ENCODE results near the gene COPS9. TPM values are rescaled to one million over a fixed set of nuclear protein-coding genes. Genes with fewer than 3 reads are reported as not detected.

Gene COPS9
- total RNA-seq, 1 donor from 2014 or later = 143 TPM

GRCh38 chr2:240124651-240125030 lies 11.5 kb downstream of the COPS9 start:
- Mint-ChIP-seq H3K4me3 (no peak overlapping the region), H3K27ac (ENCODE audit: unreplicated experiment) (no peak overlapping the region), H3K27me3 (ENCODE audit: low read depth) (peaks cover 5% of the 10 kb centered on the region), H3K9me3 (peaks cover under 1% of the 10 kb centered on the region), H3K36me3 (ENCODE audit: low read depth) (peaks cover 14% of the 10 kb centered on the region), H3K4me1 (no peaks in the 10 kb centered on the region)
- DNase-seq (ENCODE audit: low read depth, low spot score) = no peak
- no peak for TF ChIP-seq CTCF (conservative IDR thresholded peaks at IDR 0.05)

- H3K9me3 Mint-ChIP-seq = peaks cover 4% of the 10 kb centered on the region
- no peaks in the 10 kb centered on the region for H3K4me1 Mint-ChIP-seq
- DNase-seq (ENCODE audit: low read depth, low spot score) = no peak
- H3K36me3 Mint-ChIP-seq (ENCODE audit: low read depth) = peaks cover 14% of the 10 kb centered on the region
- H3K27ac Mint-ChIP-seq (ENCODE audit: unreplicated experiment) = no peak overlapping the region
- H3K27me3 Mint-ChIP-seq (ENCODE audit: low read depth) = peaks cover 5% of the 10 kb centered on the region
- TF ChIP-seq CTCF (conservative IDR thresholded peaks at IDR 0.05) = no peak
- H3K4me3 Mint-ChIP-seq = no peak overlapping the region
Measured at GRCh38 chr2:240123821-240124650, 12.1 kb downstream of the COPS9 start.

GRCh38 chr2:240121675-240122074 lies 14.4 kb downstream of the COPS9 start:
- Mint-ChIP-seq H3K9me3 (peaks cover 4% of the 10 kb centered on the region), H3K4me3 (no peak overlapping the region), H3K36me3 (ENCODE audit: low read depth) (peaks cover 13% of the 10 kb centered on the region), H3K27ac (ENCODE audit: unreplicated experiment) (no peak overlapping the region), H3K4me1 (no peaks in the 10 kb centered on the region), H3K27me3 (ENCODE audit: low read depth) (peaks cover 5% of the 10 kb centered on the region)
- TF ChIP-seq CTCF (conservative IDR thresholded peaks at IDR 0.05) = no peak
- no peak for DNase-seq (ENCODE audit: low read depth, low spot score)

- no peak for TF ChIP-seq CTCF (conservative IDR thresholded peaks at IDR 0.05)
- no peak for DNase-seq (ENCODE audit: low read depth, low spot score)
- Mint-ChIP-seq H3K27me3 (ENCODE audit: low read depth) (peaks cover 8% of the 10 kb centered on the region), H3K9me3 (peaks cover 4% of the 10 kb centered on the region), H3K4me1 (no peaks in the 10 kb centered on the region), H3K4me3 (no peak overlapping the region), H3K27ac (ENCODE audit: unreplicated experiment) (no peak overlapping the region), H3K36me3 (ENCODE audit: low read depth) (peaks cover 11% of the 10 kb centered on the region)
Measured at GRCh38 chr2:240121190-240121589, 14.9 kb downstream of the COPS9 start.

- Mint-ChIP-seq H3K4me3 (no peak overlapping the region), H3K4me1 (no peaks in the 10 kb centered on the region), H3K36me3 (ENCODE audit: low read depth) (no peaks in the 10 kb centered on the region), H3K9me3 (peaks cover 3% of the 10 kb centered on the region), H3K27ac (ENCODE audit: unreplicated experiment) (no peak overlapping the region), H3K27me3 (ENCODE audit: low read depth) (peaks cover 47% of the 10 kb centered on the region)
- DNase-seq (ENCODE audit: low read depth, low spot score) = no peak
- TF ChIP-seq CTCF (conservative IDR thresholded peaks at IDR 0.05) = no peak
Measured at GRCh38 chr2:240114233-240114632, 21.9 kb downstream of the COPS9 start.

Measured in neural crest cell (in vitro differentiated cells).